Measurements from ENCODE around the gene TMEM89. TPM values are rescaled to one million over a fixed set of nuclear protein-coding genes. Genes with fewer than 3 reads are reported as not detected.
A peak's percentile ranks its signal among the peaks of the same experiment; 100 is the strongest.

Gene TMEM89
- total and polyA plus RNA-seq, 2 of the 13 experiments (the other 11 are each of a cell fraction or from before 2014, with no cell fraction given), result 0.31 to 0.59 TPM

- peak; percentile 30; the same call in 1 of the 2 replicates for TF ChIP-seq TFDP1 (CRISPR knock-in tag; IDR thresholded peaks at IDR 0.05; ENCODE audit: borderline replicate concordance)
- TF ChIP-seq ZNF772 (CRISPR knock-in tag; IDR thresholded peaks at IDR 0.05), result no peak
- no peak for TF ChIP-seq HNRNPH1 (optimal IDR thresholded peaks at IDR 0.05; ENCODE audit: low read depth, low read length)
- TF ChIP-seq ZNF839 (CRISPR knock-in tag; IDR thresholded peaks at IDR 0.05; ENCODE audit: borderline replicate concordance), result no peak
- no peak for TF ChIP-seq KDM6A (CRISPR knock-in tag; IDR thresholded peaks at IDR 0.05; ENCODE audit: low read depth)
- TF ChIP-seq NFKB2 (CRISPR knock-in tag; IDR thresholded peaks at IDR 0.05; ENCODE audit: borderline replicate concordance), result 0 out of 2 replicates have a peak, but pooled peaks have one; percentile 9
- TF ChIP-seq ZNF558 (CRISPR knock-in tag; IDR thresholded peaks at IDR 0.05; ENCODE audit: borderline replicate concordance), result 0 out of 2 replicates have a peak, but pooled peaks have one; percentile 0
- TF ChIP-seq HNF1B (CRISPR knock-in tag; IDR thresholded peaks at IDR 0.05), result no peak
- no peak for TF ChIP-seq ELF1 (CRISPR knock-in tag; IDR thresholded peaks at IDR 0.05)
- TF ChIP-seq ZNF496 (CRISPR knock-in tag; IDR thresholded peaks at IDR 0.05; ENCODE audit: insufficient replicate concordance), result no peak
- peak in 1 of 2 experiments; percentile 58; a peak in 2 of 4 replicates for TF ChIP-seq POLR2A (IDR thresholded peaks at IDR 0.05; ENCODE audit: insufficient read depth in 1 of 2, low read depth in 2 of 2, low read length in 2 of 2)
- TF ChIP-seq FOXK1 (CRISPR knock-in tag; IDR thresholded peaks at IDR 0.05; ENCODE audit: borderline replicate concordance, low read depth), result no peak
- no peak for TF ChIP-seq TBX2 (CRISPR knock-in tag; IDR thresholded peaks at IDR 0.05; ENCODE audit: borderline replicate concordance)
- no peak for TF ChIP-seq DBP (CRISPR knock-in tag; IDR thresholded peaks at IDR 0.05; ENCODE audit: not compliant biosample characterization)
- no peak for TF ChIP-seq ZNF737 (CRISPR knock-in tag; IDR thresholded peaks at IDR 0.05; ENCODE audit: borderline replicate concordance)
- no peak for TF ChIP-seq KLF15 (CRISPR knock-in tag; IDR thresholded peaks at IDR 0.05; ENCODE audit: borderline replicate concordance)
- no peak for TF ChIP-seq ZBTB25 (CRISPR knock-in tag; IDR thresholded peaks at IDR 0.05)
- no peak for TF ChIP-seq ZNF138 (CRISPR knock-in tag; IDR thresholded peaks at IDR 0.05; ENCODE audit: low read depth)
- TF ChIP-seq MED1 (CRISPR knock-in tag; IDR thresholded peaks at IDR 0.05), result no peak
- no peak for TF ChIP-seq MYC (CRISPR knock-in tag; IDR thresholded peaks at IDR 0.05; ENCODE audit: borderline replicate concordance)
- no peak for TF ChIP-seq RNF219 (CRISPR knock-in tag; IDR thresholded peaks at IDR 0.05)
- no peak for TF ChIP-seq DDIT3 (CRISPR knock-in tag; IDR thresholded peaks at IDR 0.05)
These were observed 41.4 kb upstream of the TMEM89 start, which contains the start of gene CELSR3 (continued) for GRCh38 chr3:48662753-48663488.
